HG03045 (cell line): Measurements from ENCODE around the gene EXO1.
A peak's percentile ranks its signal among the peaks of the same experiment; 100 is the strongest.
"Not testable (repeated sequence)": the region's sequence is repeated elsewhere in the genome, so short reads cannot be mapped to it uniquely, and the experiment has no call there.

Experiments used
- ATAC-seq: cut with Tn5 transposase; IDR thresholded peaks from one replicate; pipeline ENCODE4 v1.9.1; 2021; ENCODE audit warnings: mild to moderate bottlenecking, moderate library complexity; ENCODE audit not compliant: unreplicated experiment

EXO1 gene

GRCh38 chr1:241834733-241835377 is 13.1 kb upstream of the EXO1 start:
- no peak for ATAC-seq

- ATAC-seq = no peak
These were observed 11.1 kb upstream of the EXO1 start for GRCh38 chr1:241836941-241837340.

GRCh38 chr1:241837416-241837815 is 10.6 kb upstream of the EXO1 start:
- ATAC-seq = no peak

- ATAC-seq = no peak
These were observed 10.1 kb upstream of the EXO1 start for GRCh38 chr1:241837901-241838300.

- ATAC-seq = no peak
These were observed 9.1 kb upstream of the EXO1 start for GRCh38 chr1:241838897-241839296.

- ATAC-seq = peak; percentile 74
These were observed 8.5 kb upstream of the EXO1 start for GRCh38 chr1:241839369-241839979.

GRCh38 chr1:241840164-241840563 is 7.8 kb upstream of the EXO1 start:
- no peak for ATAC-seq

- no peak for ATAC-seq
These were observed 6.3 kb upstream of the EXO1 start for GRCh38 chr1:241841691-241842090.

- no peak for ATAC-seq
These were observed 5.4 kb upstream of the EXO1 start for GRCh38 chr1:241842565-241842964.

- no peak for ATAC-seq
These were observed 3.4 kb upstream of the EXO1 start for GRCh38 chr1:241844593-241844992.

- no peak for ATAC-seq
These were observed 1.6 kb upstream of the EXO1 start for GRCh38 chr1:241846375-241846774.

GRCh38 chr1:241846862-241847539 is 1.0 kb upstream of the EXO1 start:
- ATAC-seq = no peak

GRCh38 chr1:241847540-241847795 is 536 bp upstream of the EXO1 start:
- ATAC-seq = no peak

GRCh38 chr1:241848686-241849344 is 811 bp downstream of the EXO1 start:
- no peak for ATAC-seq

GRCh38 chr1:241849345-241849695 is 1.3 kb downstream of the EXO1 start:
- ATAC-seq = no peak

GRCh38 chr1:241855545-241856140 is 7.6 kb downstream of the EXO1 start:
- ATAC-seq = not testable (repeated sequence)

- no peak for ATAC-seq
These were observed 9.1 kb downstream of the EXO1 start for GRCh38 chr1:241857131-241857530.

- ATAC-seq = no peak
These were observed 12.9 kb downstream of the EXO1 start for GRCh38 chr1:241860922-241861321.

GRCh38 chr1:241869022-241869421 is 21.0 kb downstream of the EXO1 start:
- ATAC-seq = no peak

- no peak for ATAC-seq
These were observed 22.3 kb downstream of the EXO1 start for GRCh38 chr1:241870336-241870735.

- ATAC-seq = no peak
These were observed 22.9 kb downstream of the EXO1 start for GRCh38 chr1:241870746-241871430.
